ENCODE measurements around the gene GDF9.

GRCh38 chr5:132836852-132837251 is 29.4 kb downstream of the GDF9 start:
- TF ChIP-seq POLR2AphosphoS5 (IDR thresholded peaks at IDR 0.05; ENCODE audit: low read depth) (no peak), EZH2 (IDR thresholded peaks at IDR 0.05; ENCODE audit: low read depth, unreplicated experiment) (no peak), EZH2phosphoT487 (IDR thresholded peaks at IDR 0.05; ENCODE audit: unreplicated experiment) (no peak), ZNF114 (CRISPR knock-in tag; IDR thresholded peaks at IDR 0.05) (no peak), JUNB (IDR thresholded peaks at IDR 0.05; ENCODE audit: unreplicated experiment) (no peak), NANOG (IDR thresholded peaks at IDR 0.05; ENCODE audit: borderline replicate concordance) (no peak), STAT1 (IDR thresholded peaks at IDR 0.05; ENCODE audit: unreplicated experiment) (no peak), ZNF462 (CRISPR knock-in tag; IDR thresholded peaks at IDR 0.05) (no peak), CREB1 (CRISPR knock-in tag; IDR thresholded peaks at IDR 0.05; ENCODE audit: low read depth) (no peak), ZNF331 (CRISPR knock-in tag; IDR thresholded peaks at IDR 0.05; ENCODE audit: low read depth) (no peak)
- TF ChIP-seq, protein P1, sequence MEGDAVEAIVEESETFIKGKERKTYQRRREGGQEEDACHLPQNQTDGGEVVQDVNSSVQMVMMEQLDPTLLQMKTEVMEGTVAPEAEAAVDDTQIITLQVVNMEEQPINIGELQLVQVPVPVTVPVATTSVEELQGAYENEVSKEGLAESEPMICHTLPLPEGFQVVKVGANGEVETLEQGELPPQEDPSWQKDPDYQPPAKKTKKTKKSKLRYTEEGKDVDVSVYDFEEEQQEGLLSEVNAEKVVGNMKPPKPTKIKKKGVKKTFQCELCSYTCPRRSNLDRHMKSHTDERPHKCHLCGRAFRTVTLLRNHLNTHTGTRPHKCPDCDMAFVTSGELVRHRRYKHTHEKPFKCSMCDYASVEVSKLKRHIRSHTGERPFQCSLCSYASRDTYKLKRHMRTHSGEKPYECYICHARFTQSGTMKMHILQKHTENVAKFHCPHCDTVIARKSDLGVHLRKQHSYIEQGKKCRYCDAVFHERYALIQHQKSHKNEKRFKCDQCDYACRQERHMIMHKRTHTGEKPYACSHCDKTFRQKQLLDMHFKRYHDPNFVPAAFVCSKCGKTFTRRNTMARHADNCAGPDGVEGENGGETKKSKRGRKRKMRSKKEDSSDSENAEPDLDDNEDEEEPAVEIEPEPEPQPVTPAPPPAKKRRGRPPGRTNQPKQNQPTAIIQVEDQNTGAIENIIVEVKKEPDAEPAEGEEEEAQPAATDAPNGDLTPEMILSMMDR (conservative IDR thresholded peaks at IDR 0.05; ENCODE audit: low read depth in 2 of 2) = no peak
- TF ChIP-seq, protein P2, sequence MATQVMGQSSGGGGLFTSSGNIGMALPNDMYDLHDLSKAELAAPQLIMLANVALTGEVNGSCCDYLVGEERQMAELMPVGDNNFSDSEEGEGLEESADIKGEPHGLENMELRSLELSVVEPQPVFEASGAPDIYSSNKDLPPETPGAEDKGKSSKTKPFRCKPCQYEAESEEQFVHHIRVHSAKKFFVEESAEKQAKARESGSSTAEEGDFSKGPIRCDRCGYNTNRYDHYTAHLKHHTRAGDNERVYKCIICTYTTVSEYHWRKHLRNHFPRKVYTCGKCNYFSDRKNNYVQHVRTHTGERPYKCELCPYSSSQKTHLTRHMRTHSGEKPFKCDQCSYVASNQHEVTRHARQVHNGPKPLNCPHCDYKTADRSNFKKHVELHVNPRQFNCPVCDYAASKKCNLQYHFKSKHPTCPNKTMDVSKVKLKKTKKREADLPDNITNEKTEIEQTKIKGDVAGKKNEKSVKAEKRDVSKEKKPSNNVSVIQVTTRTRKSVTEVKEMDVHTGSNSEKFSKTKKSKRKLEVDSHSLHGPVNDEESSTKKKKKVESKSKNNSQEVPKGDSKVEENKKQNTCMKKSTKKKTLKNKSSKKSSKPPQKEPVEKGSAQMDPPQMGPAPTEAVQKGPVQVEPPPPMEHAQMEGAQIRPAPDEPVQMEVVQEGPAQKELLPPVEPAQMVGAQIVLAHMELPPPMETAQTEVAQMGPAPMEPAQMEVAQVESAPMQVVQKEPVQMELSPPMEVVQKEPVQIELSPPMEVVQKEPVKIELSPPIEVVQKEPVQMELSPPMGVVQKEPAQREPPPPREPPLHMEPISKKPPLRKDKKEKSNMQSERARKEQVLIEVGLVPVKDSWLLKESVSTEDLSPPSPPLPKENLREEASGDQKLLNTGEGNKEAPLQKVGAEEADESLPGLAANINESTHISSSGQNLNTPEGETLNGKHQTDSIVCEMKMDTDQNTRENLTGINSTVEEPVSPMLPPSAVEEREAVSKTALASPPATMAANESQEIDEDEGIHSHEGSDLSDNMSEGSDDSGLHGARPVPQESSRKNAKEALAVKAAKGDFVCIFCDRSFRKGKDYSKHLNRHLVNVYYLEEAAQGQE (IDR thresholded peaks at IDR 0.05; ENCODE audit: unreplicated experiment) = no peak
- TF ChIP-seq, protein P3, sequence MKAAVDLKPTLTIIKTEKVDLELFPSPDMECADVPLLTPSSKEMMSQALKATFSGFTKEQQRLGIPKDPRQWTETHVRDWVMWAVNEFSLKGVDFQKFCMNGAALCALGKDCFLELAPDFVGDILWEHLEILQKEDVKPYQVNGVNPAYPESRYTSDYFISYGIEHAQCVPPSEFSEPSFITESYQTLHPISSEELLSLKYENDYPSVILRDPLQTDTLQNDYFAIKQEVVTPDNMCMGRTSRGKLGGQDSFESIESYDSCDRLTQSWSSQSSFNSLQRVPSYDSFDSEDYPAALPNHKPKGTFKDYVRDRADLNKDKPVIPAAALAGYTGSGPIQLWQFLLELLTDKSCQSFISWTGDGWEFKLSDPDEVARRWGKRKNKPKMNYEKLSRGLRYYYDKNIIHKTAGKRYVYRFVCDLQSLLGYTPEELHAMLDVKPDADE (IDR thresholded peaks at IDR 0.05) = no peak
